Thyroid gland (tissue), 4 donors: ENCODE measurements around the gene ANKRD26. TPM values are rescaled to one million over a fixed set of nuclear protein-coding genes. Genes with fewer than 3 reads are reported as not detected.

ENCODE experiments used
- DNase-seq, 2 donors: peaks; one replicate each; pipeline ENCODE4 v3.0.0-alpha.2; 2019
- H3K27ac ChIP-seq, 3 donors: fragments of 200-600 bp; sonication (generic); 1 replicate in 2 of 3; 2 replicates in 1 of 3; pipeline ENCODE4 v1.5.1; 2016 to 2019; ENCODE audit warnings: mild to moderate bottlenecking in 1 of 3, moderate library complexity in 1 of 3
- H3K27me3 ChIP-seq: fragments of 200-600 bp; sonication (generic); one replicate; pipeline ENCODE4 v1.5.1; 2019
- H3K36me3 ChIP-seq, 2 donors: fragments of 200-600 bp; sonication (generic); one replicate each; pipeline ENCODE4 v1.5.1; 2016 to 2019
- H3K4me1 ChIP-seq, 2 donors: fragments of 200-600 bp; sonication (generic); one replicate each; pipeline ENCODE4 v1.5.1; 2017 to 2019
- H3K4me3 ChIP-seq, 3 donors: fragments of 200-600 bp; sonication (generic); replicated peaks in 1 of 3; 1 replicate in 2 of 3; 2 replicates in 1 of 3; pipeline ENCODE4 v1.5.1; 2016; ENCODE audit warnings: mild to moderate bottlenecking in 1 of 3
- H3K9me3 ChIP-seq: fragments of 200-600 bp; sonication (generic); one replicate; pipeline ENCODE4 v1.5.1; 2017
- POLR2A ChIP-seq, 2 donors: fragments of 450-650 bp; IDR thresholded peaks; one replicate each; pipeline ENCODE4 v1.6.1; 2017; ENCODE audit warnings: antibody characterized with exemption in 2 of 2, mild to moderate bottlenecking in 2 of 2, moderate library complexity in 1 of 2
- WGBS, 2 donors: methylation state at CpG; one replicate each; pipeline ENCODE4 v1.1.5; 2017; 5-methylcytosine and 5-hydroxymethylcytosine counted together
- intact Hi-C: fragments of 100-400 bp; cut with DNase I; formaldehyde crosslinking; loops from one replicate; pipeline ENCODE4 v1.15.1; 2023
- small RNA-seq: library from RNA; depleted of rRNA; stranded (forward); fragments of <200 nt; gene quantifications from one replicate; pipeline ENCODE3, GENCODE V24; 2016
- total RNA-seq, 4 donors: library from RNA; depleted of rRNA; stranded (reverse); fragments of >200 nt; gene quantifications; one replicate each; pipeline ENCODE4 v1.2.3, GENCODE V29; 2016
- TF ChIP-seq, protein P1 (sequence below), 6 experiments: fragments of 200-600 bp in 3 of 6; fragments of 450-650 bp in 3 of 6; sonication (generic) in 3 of 6; IDR thresholded peaks; one replicate each; pipeline ENCODE4 v1.5.1; 2016 to 2019; ENCODE audit warnings: antibody characterized with exemption in 6 of 6, mild to moderate bottlenecking in 2 of 6, inconsistent platforms in 1 of 6, moderate library complexity in 1 of 6

The ANKRD26 gene
- total RNA-seq, 4 donors from 2014 or later = 13.1 to 18.9 (median 14.5) TPM

GRCh38 chr10:26959841-26960240, 140.5 kb downstream of the ANKRD26 start:
- intact Hi-C loops = no loop called here
- TF ChIP-seq POLR2A (IDR thresholded peaks at IDR 0.05) = no peak
- TF ChIP-seq, protein P1, sequence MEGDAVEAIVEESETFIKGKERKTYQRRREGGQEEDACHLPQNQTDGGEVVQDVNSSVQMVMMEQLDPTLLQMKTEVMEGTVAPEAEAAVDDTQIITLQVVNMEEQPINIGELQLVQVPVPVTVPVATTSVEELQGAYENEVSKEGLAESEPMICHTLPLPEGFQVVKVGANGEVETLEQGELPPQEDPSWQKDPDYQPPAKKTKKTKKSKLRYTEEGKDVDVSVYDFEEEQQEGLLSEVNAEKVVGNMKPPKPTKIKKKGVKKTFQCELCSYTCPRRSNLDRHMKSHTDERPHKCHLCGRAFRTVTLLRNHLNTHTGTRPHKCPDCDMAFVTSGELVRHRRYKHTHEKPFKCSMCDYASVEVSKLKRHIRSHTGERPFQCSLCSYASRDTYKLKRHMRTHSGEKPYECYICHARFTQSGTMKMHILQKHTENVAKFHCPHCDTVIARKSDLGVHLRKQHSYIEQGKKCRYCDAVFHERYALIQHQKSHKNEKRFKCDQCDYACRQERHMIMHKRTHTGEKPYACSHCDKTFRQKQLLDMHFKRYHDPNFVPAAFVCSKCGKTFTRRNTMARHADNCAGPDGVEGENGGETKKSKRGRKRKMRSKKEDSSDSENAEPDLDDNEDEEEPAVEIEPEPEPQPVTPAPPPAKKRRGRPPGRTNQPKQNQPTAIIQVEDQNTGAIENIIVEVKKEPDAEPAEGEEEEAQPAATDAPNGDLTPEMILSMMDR (IDR thresholded peaks at IDR 0.05) = no peak
- H3K4me3 ChIP-seq = no peak overlapping the region
- no peaks in the 10 kb centered on the region for H3K27me3 ChIP-seq
- DNase-seq = no peak
- no peak overlapping the region for H3K27ac ChIP-seq
- no peaks in the 10 kb centered on the region for H3K36me3 ChIP-seq
- WGBS, 2 donors = 84 to 85% methylated on average over 6 of the region's 6 CpGs
- no peaks in the 10 kb centered on the region for H3K9me3 ChIP-seq
- no peaks in the 10 kb centered on the region for H3K4me1 ChIP-seq

Small RNAs within 50 kb of the gene (small RNA-seq; reads per million reads assigned to genes)
- gene RNU6-490P = not detected

Other genes with a start within 250 kb of the ANKRD26 start
- gene ABI1, start 239.5 kb downstream of the ANKRD26 start, total RNA-seq = 10 to 100 TPM; 42.7 to 72.3 (median 47.4) TPM
- 100 to 1,000 TPM in 1 of 4 donors, 10 to 100 TPM in 3; 74.5 to 106 (median 85.0) TPM for gene YME1L1, start 53.9 kb upstream of the ANKRD26 start, total RNA-seq
- 10 to 100 TPM in 1 of 4 donors, 1 to 10 TPM in 3; 5.5 to 13.1 (median 8.1) TPM for gene MASTL, start 54.9 kb upstream of the ANKRD26 start, total RNA-seq
- gene ACBD5, start 140.3 kb upstream of the ANKRD26 start, total RNA-seq = 10 to 100 TPM; 36.5 to 43.5 (median 41.2) TPM